ENCODE measurements around the gene EEF1AKMT1. TPM values are rescaled to one million over a fixed set of nuclear protein-coding genes. Genes with fewer than 3 reads are reported as not detected.

Gene EEF1AKMT1
- total RNA-seq, 2 experiments from 2014 or later = 1.9 to 2.5 TPM

- ChIA-PET CTCF (interaction anchor here (1.4 kb wide), 1 partner anchor 12 kb away, joined by 4 read pairs; no protein-coding TSS in a partner anchor), POLR2A (no interaction called here)
- DNase-seq = no peak
- TF ChIP-seq, protein P1, sequence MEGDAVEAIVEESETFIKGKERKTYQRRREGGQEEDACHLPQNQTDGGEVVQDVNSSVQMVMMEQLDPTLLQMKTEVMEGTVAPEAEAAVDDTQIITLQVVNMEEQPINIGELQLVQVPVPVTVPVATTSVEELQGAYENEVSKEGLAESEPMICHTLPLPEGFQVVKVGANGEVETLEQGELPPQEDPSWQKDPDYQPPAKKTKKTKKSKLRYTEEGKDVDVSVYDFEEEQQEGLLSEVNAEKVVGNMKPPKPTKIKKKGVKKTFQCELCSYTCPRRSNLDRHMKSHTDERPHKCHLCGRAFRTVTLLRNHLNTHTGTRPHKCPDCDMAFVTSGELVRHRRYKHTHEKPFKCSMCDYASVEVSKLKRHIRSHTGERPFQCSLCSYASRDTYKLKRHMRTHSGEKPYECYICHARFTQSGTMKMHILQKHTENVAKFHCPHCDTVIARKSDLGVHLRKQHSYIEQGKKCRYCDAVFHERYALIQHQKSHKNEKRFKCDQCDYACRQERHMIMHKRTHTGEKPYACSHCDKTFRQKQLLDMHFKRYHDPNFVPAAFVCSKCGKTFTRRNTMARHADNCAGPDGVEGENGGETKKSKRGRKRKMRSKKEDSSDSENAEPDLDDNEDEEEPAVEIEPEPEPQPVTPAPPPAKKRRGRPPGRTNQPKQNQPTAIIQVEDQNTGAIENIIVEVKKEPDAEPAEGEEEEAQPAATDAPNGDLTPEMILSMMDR (IDR thresholded peaks at IDR 0.05) = no peak
- Mint-ChIP-seq H3K36me3 (ENCODE audit: low read depth) (peaks cover 39% of the 10 kb centered on the region), H3K9me3 (no peaks in the 10 kb centered on the region), H3K27ac (no peak overlapping the region), H3K4me3 (no peak overlapping the region), H3K27me3 (no peaks in the 10 kb centered on the region), H3K4me1 (ENCODE audit: low read depth) (peaks cover 5% of the 10 kb centered on the region)
- H3K4me3 ChIP-seq (ENCODE audit: low read length) = no peak overlapping the region
- intact Hi-C loops (cut with DNase I, micrococcal nuclease) = no loop called here
- no peak overlapping the region for H3K27ac ChIP-seq (ENCODE audit: low read depth in 1 of 2, low read length in 2 of 2)
- H3K9me3 ChIP-seq (ENCODE audit: control insufficient read depth in 1 of 2, insufficient read depth in 1 of 2, low read length in 2 of 2) = no peaks in the 10 kb centered on the region
- no peaks in the 10 kb centered on the region for H3K4me1 ChIP-seq (ENCODE audit: insufficient read depth, low read length)
- H3K36me3 ChIP-seq (ENCODE audit: insufficient read depth, low read length) = peaks cover 26% of the 10 kb centered on the region
- no peak for ATAC-seq (ENCODE audit: poor library complexity)
- no peaks in the 10 kb centered on the region for H3K27me3 ChIP-seq (ENCODE audit: control insufficient read depth in 1 of 2, insufficient read depth in 2 of 2, low read length in 2 of 2)
These were observed 6.6 kb upstream of the EEF1AKMT1 start for GRCh38 chr13:20780317-20780716.

DNA sequence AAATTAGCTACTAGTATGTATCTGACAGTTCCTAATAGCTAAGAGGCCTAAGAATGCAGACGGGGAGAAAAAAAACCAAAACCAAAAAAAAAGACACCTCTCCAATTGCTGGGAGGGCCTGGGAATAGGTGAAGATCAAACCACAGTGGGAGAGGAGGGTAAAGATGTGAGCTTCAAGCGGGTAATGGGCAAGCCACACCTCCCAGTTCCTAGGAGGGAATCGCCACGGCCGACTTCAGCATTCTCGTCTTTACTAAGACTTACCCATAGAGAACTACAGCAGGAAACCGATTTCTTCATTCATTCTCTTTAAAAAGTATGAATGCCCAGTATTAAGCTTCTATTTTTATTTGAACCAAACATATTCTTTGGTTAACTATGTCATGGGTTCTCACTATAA, 5.6 kb upstream of the EEF1AKMT1 start:
- Mint-ChIP-seq H3K27ac (no peak overlapping the region), H3K9me3 (no peaks in the 10 kb centered on the region), H3K36me3 (ENCODE audit: low read depth) (peaks cover 33% of the 10 kb centered on the region), H3K4me1 (ENCODE audit: low read depth) (peaks cover 11% of the 10 kb centered on the region), H3K4me3 (no peak overlapping the region), H3K27me3 (no peaks in the 10 kb centered on the region)
- Histone ChIP-seq H3K36me3 (ENCODE audit: insufficient read depth, low read length) (peaks cover 21% of the 10 kb centered on the region), H3K4me1 (ENCODE audit: insufficient read depth, low read length) (peaks cover under 1% of the 10 kb centered on the region), H3K9me3 (ENCODE audit: control insufficient read depth in 1 of 2, insufficient read depth in 1 of 2, low read length in 2 of 2) (no peaks in the 10 kb centered on the region), H3K27ac (ENCODE audit: low read depth in 1 of 2, low read length in 2 of 2) (no peak overlapping the region), H3K4me3 (ENCODE audit: low read length) (no peak overlapping the region), H3K27me3 (ENCODE audit: control insufficient read depth in 1 of 2, insufficient read depth in 2 of 2, low read length in 2 of 2) (no peaks in the 10 kb centered on the region)
- ChIA-PET POLR2A (interaction anchor here (0.6 kb wide), 2 partner anchors 15 to 253 kb away, joined by 3 read pairs; no protein-coding TSS in a partner anchor), CTCF (interaction anchor here (1.3 to 1.4 kb wide), 2 partner anchors 11 to 55 kb away, joined by 3 to 4 read pairs; no protein-coding TSS in a partner anchor)
- DNase-seq (no peak), ATAC-seq (ENCODE audit: poor library complexity) (no peak)
- intact Hi-C loops (cut with DNase I, micrococcal nuclease) = loop anchor here in 1 of 2 experiments (5.0 to 10.0 kb wide), 5 partner anchors 123 to 1145 kb away; partner anchors contain the start of genes CRYL1, MPHOSPH8, XPO4 and ZMYM2
- TF ChIP-seq, protein P1 (IDR thresholded peaks at IDR 0.05) = no peak

- Histone ChIP-seq H3K27ac (ENCODE audit: low read depth in 1 of 2, low read length in 2 of 2) (no peak overlapping the region), H3K36me3 (ENCODE audit: insufficient read depth, low read length) (peaks cover 16% of the 10 kb centered on the region), H3K9me3 (ENCODE audit: control insufficient read depth in 1 of 2, insufficient read depth in 1 of 2, low read length in 2 of 2) (no peaks in the 10 kb centered on the region), H3K4me3 (ENCODE audit: low read length) (no peak overlapping the region), H3K27me3 (ENCODE audit: control insufficient read depth in 1 of 2, insufficient read depth in 2 of 2, low read length in 2 of 2) (no peaks in the 10 kb centered on the region), H3K4me1 (ENCODE audit: insufficient read depth, low read length) (peaks cover 12% of the 10 kb centered on the region)
- DNase-seq (no peak), ATAC-seq (ENCODE audit: poor library complexity) (no peak)
- intact Hi-C loops (cut with DNase I, micrococcal nuclease) = loop anchor here in 1 of 2 experiments (5.0 to 10.0 kb wide), 5 partner anchors 124 to 1144 kb away; partner anchors contain the start of genes CRYL1, MPHOSPH8, XPO4 and ZMYM2
- H3K36me3 Mint-ChIP-seq (ENCODE audit: low read depth) = peaks cover 28% of the 10 kb centered on the region
- POLR2A ChIA-PET = no interaction called here
- CTCF ChIA-PET = no interaction called here
- no peaks in the 10 kb centered on the region for H3K27me3 Mint-ChIP-seq
- peaks cover 13% of the 10 kb centered on the region for H3K4me1 Mint-ChIP-seq (ENCODE audit: low read depth)
- no peak overlapping the region for H3K27ac Mint-ChIP-seq
- no peaks in the 10 kb centered on the region for H3K9me3 Mint-ChIP-seq
- no peak overlapping the region for H3K4me3 Mint-ChIP-seq
- TF ChIP-seq, protein P1 (IDR thresholded peaks at IDR 0.05) = no peak
These were observed 4.5 kb upstream of the EEF1AKMT1 start for GRCh38 chr13:20778311-20778710.
